KOPT-K1 (cell line): Measurements from ENCODE around the gene ZNF605.
"Not testable (repeated sequence)": the region's sequence is repeated elsewhere in the genome, so short reads cannot be mapped to it uniquely, and the experiment has no call there.

Source experiments
- H3K27ac ChIP-seq: fragments of 200-600 bp; sonication (generic); 2 replicates; pipeline ENCODE4 v1.5.1; 2016; ENCODE audit warnings: antibody characterized with exemption, mild to moderate bottlenecking, low read depth, low read length; ENCODE audit not compliant: poor library complexity, severe bottlenecking
- H3K36me3 ChIP-seq: fragments of 200-600 bp; sonication (generic); 2 replicates; pipeline ENCODE4 v1.5.1; 2017; ENCODE audit warnings: antibody characterized with exemption, mild to moderate bottlenecking, low read length, moderate library complexity; ENCODE audit not compliant: insufficient read depth
- H3K9me3 ChIP-seq: fragments of 200-600 bp; sonication (generic); 2 replicates; pipeline ENCODE4 v1.5.1; 2017; ENCODE audit warnings: antibody characterized with exemption, low read length, mild to moderate bottlenecking; ENCODE audit not compliant: insufficient read depth, poor library complexity, severe bottlenecking

Gene ZNF605

DNA sequence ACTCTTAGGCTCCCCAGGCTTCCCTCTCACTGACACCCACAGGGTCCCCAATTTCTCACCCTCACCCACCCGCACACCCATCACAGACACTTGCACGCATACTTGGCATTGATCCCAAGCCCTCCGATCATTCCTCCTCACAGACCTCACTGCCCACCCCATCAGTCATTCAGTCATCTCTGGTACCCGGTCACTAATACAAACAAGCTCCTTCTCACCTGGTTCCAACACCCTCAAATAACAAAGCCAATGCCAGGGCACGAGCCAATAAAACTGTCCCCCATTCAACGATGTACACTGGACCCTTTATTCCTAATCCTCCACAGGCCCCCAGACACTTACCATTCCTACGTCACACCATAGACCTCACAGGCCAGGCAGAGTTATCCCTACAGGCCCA, 2.3 kb downstream of the ZNF605 start:
- Histone ChIP-seq H3K9me3 (peaks cover 72% of the 10 kb centered on the region), H3K36me3 (peaks cover 35% of the 10 kb centered on the region), H3K27ac (no peak overlapping the region)

DNA sequence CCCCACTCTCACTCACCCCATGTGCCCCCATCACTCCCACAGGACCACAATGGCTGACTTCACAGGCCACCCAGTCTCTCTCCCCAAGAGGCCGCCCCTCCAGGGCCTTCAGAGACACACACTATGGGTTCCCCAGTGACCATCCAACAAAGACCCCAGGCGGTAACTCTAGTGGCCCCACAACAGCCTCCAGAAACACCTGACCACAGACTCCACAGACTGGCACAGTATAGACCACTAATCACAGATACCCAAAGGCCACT, 3.0 kb downstream of the ZNF605 start:
- Histone ChIP-seq H3K9me3 (peaks cover 72% of the 10 kb centered on the region), H3K36me3 (peaks cover 42% of the 10 kb centered on the region), H3K27ac (no peak overlapping the region)

DNA sequence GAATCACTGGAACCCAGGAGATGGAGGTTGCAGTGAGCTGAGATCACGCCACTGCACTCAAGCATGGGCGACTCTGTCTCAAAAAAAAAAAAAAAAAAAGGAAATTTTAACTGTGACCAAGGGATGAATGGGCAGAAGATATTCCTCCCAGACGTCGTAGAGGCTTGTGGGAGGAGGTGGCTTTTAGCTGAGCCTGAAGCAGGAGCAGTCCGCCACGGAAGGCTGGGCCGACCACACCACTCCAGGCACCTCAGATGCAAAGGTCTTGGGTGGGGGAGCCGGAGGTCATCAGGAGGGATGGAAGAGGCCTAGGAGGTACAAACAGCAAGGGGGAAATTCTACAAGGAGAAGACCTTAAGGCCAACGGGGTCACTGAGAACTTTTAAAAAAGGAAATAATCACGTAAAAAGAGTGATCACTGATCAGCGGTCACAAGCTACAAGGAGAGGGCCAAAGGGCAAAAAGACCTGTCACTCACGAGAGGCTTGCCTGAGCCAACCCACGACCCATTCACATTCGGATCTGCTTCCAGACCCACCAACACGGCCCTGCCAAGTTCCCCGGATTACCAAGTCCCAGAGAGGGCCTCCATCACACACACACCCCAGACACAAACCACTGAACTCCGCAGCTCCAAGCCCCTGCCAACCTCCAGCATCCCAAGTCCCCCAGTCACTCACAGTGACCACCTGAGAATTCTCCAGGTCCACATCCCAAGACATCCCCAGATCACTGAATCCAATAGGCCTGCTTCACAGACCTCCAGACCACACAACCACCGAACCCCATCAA, 3.5 kb downstream of the ZNF605 start:
- H3K9me3 ChIP-seq, result peaks cover 72% of the 10 kb centered on the region
- H3K36me3 ChIP-seq, result peaks cover 47% of the 10 kb centered on the region
- no peak overlapping the region for H3K27ac ChIP-seq

DNA sequence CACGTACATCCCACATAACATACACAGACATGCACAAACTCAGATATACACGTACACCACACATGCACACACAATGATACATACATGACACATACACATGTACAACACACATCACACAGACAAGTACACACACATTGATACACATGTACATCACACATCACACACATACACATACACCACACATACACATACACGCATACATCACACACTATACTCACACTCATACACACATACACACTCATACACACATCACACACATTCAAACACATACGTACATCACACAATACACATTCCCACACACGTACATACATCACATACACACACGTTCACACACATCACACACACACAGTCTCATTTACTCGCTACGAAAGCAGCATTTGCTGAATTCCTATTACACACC, 4.5 kb downstream of the ZNF605 start:
- Histone ChIP-seq H3K27ac (no peak overlapping the region), H3K9me3 (peaks cover 75% of the 10 kb centered on the region), H3K36me3 (peaks cover 51% of the 10 kb centered on the region)

DNA sequence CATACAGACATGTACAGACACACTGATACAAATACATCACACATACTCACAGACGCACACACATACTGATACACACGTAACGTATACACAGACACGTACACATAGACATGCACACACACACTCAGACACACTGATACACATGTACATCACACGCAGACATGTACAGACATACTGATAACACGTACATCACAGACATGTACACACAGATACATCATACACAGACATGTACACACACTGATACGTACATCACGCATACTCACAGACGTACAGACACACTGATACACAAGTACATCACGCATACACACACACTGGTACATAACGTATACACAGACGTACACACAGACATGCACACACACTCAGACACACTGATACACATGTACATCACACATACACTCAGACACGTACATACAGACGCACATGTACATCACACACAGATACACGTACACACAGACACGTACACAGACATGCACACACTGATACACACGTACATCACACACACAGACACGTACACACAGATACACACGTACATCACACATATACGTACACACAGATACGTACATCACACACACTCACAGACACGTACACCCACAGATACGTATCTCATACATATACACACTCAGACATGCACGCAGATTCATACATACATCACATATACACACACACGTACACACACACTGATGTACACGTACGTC, 5.1 kb downstream of the ZNF605 start:
- Histone ChIP-seq H3K27ac (no peak overlapping the region), H3K36me3 (peaks cover 58% of the 10 kb centered on the region), H3K9me3 (peaks cover 82% of the 10 kb centered on the region)

DNA sequence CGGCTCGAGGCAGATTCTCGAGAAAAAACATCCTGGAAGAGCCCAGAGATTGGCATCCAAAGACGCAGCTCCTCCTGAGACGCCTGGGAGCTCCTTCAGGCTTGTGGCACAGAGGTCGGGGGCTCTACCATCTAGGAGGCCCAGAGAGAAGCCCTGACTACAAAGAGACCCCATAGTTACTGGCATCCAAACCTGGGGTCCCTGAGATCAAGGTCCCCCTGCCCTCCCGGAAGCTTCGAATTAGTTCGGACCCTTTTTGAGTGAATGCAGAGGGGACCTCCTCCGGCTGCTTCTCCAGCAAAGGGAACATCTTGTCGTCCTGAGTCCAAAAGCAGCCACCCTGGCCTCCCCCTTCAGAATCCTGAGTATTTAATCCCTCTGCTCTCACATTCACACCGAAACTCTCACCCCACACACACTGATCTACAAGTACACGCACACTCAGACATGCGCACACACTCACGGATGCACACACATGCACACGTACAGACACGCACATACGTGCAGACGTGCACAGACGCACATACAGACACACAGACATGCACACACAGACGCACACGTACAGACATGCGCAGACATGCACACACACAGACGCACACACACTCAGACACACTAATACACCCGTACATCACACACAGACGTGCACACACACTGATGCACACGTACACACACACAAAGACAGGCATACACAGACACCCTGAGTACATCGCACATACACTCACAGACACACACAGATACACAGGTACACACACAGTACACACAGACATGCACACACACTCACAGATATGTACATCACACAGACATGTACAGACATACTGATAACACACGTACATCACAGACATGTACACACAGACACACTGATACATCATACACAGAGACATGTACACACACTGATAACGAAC, 5.9 kb downstream of the ZNF605 start:
- H3K9me3 ChIP-seq, result peaks cover 90% of the 10 kb centered on the region
- H3K36me3 ChIP-seq, result peaks cover 66% of the 10 kb centered on the region
- H3K27ac ChIP-seq, result no peak overlapping the region

DNA sequence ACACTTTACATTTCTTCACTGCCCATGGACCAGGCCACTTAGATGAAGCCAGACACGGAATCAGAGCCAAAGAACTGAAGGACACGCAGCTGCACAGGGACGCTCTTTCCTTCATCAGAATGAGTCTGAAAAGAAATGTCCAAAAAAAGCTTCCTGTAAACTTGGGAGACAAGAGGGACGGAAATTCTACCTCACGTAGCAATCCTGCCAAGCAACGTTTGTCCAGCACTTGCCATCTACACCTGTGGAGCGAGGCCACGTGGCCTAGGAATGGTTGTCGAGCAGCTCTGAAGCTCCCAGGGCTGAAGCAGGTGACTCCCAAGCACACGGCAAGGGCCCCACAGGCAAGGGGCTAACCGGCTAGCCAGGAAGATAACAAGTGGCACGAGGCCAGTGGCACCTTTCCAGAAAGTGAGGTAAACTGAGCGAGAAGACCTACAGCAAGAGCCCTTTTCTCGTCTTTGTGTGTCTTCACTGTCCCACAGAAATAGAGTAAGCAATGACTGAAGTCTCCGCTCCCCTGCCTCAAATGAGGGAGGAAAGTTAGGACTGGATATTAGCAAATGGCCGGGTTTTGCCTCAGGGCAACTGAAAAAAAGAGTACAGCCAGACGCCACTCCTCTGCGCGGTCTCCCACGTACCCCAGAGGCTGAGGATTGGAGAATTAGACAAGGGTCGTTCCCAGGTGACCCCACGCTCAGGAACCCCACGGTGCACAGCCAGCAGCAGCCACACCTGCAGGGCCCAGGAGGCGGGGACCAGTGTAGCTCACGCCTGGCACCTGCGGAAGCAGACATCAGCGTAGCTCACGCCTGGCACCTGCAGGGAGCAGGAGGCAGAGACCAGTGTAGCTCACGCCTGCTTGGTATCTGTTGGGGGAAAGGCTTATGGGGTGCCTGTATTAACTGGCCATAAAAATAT, 7.7 kb downstream of the ZNF605 start:
- peaks cover 99% of the 10 kb centered on the region for H3K9me3 ChIP-seq

DNA sequence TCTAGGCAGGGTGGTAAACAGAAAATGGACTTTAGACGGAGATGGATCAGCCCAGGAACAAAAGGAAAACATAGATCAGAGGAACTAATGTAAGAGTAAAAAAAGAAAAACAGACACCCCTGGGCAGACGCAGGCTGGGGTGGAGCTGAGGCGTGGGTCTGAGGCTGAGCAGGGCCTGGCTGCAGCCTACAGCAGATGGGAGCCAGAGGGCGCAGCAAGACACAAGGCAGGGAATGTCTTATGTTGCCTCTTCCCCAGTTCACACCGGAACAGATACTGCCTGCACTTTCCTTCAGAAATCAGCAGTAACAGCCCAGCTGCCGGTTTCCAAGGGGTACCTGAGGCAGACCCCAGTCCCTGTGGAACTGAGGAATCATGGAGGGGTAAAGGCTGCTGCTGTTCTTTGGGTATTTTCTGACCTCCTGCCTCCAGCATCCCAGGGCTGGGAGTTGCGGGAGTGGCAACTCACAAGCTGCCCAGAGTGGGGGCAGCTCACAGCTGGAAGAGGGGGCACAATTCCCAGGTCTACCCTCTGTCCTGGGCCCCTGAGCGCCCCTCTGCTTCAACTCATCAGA, 9.8 kb downstream of the ZNF605 start:
- H3K27ac ChIP-seq, result no peak overlapping the region

More for the DNA sequence above, 7.7 kb downstream of the ZNF605 start:
- H3K36me3 ChIP-seq, result peaks cover 83% of the 10 kb centered on the region
- no peak overlapping the region for H3K27ac ChIP-seq

DNA sequence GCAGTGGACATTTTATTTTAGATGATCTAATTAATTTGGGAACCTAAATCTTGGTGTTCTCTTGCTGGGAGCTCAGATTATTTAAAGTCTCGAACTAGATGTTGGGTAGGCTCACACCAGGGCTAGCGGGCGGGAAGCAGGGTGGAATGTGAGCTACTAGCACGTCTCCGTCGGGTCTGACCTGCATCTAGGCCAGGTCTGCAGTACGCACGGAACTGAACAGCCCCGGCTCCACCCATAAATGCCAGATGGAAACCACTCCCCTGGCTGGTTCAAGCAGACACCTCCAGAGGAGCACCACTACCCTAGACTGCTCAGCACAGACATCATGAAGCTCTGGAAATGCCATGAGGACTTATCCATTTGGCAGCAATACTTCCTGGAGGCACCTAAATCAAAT, 10.3 kb downstream of the ZNF605 start:
- peaks cover 93% of the 10 kb centered on the region for H3K36me3 ChIP-seq
- peaks cover 99% of the 10 kb centered on the region for H3K9me3 ChIP-seq
- no peak overlapping the region for H3K27ac ChIP-seq

More for the DNA sequence above, 9.8 kb downstream of the ZNF605 start:
- Histone ChIP-seq H3K36me3 (peaks cover 92% of the 10 kb centered on the region), H3K9me3 (peaks cover 99% of the 10 kb centered on the region)

DNA sequence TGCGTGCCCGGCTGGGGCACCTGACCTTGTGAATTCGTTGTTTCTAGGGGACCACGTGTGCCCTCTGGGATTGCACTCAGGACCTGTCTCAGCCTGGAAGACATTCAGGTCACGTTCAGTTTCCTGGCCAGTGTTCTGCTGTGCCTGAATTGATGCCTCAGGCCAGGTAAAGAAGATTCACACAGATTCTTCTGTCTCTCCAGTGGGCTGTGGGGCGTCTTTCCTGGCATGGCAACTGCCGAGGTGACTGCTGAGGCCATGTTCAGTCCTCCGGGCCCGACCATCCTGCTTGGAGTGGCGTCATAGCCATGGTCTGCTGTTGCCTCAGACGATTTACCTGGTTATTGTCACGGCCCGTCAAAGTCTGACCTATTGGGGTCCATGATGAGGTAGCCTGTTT, 13.5 kb downstream of the ZNF605 start:
- Histone ChIP-seq H3K9me3 (peaks cover 91% of the 10 kb centered on the region), H3K27ac (no peak overlapping the region), H3K36me3 (peaks cover 74% of the 10 kb centered on the region)

DNA sequence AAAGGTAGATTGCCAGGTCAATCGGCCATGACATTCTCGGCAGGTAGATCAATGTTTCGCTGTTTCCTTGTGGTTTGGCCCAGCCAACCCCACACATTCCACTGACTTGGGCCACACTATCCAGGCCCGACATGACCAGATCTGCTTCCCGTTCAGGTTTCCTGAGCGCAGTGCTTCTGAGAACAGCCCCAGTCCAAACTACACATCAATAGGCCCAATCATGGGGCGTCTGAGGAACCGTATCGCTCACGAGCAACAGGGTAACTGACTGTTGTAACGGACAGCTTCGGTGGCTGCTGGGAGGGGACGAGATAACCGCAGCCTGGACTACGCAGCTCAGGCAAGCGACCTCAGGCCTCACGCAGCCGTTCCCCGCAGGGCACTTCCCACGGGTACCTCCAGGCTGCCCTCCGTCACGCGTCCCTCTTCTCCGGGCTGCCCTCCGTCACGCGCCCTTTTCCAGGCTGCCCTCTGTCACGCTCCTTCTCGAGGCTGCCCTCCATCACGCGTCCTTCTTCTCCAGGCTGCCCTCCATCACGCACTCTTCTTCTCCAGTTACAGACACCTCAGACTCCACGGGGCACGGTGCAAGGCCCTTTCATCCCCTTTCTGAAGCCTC, 14.7 kb downstream of the ZNF605 start:
- no peak overlapping the region for H3K27ac ChIP-seq
- peaks cover 68% of the 10 kb centered on the region for H3K36me3 ChIP-seq
- peaks cover 91% of the 10 kb centered on the region for H3K9me3 ChIP-seq

DNA sequence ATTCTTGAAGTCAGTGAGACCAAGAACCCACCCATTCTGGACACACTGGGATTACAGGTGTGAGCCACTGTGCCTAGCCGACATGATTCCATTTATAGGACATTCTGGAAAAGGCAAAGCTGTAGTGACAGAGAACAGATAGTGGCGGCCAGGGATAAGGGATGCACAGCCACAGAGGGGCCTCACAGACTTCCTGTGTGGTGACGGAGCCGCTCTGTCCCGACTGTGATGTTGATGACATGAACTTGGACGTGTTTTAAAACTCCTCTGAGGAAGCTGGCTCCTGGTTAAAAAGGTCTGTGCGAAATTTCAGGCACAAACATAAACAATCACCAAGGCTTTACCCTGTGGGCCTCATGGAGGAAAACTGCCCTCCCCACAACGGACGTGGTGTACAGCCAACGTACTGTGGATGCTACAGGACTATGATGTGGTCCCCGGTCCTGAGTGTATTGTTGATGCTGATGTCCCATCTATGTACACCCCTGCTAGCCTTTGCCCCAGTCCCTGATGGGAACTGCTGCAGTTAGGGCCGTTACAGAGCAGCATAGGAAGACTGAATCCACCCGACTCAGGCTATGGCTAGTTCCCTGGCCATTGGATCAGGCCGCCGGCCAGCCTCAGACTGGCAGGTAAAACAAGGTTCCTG, 15.9 kb downstream of the ZNF605 start:
- H3K36me3 ChIP-seq, result peaks cover 55% of the 10 kb centered on the region
- H3K9me3 ChIP-seq, result peaks cover 89% of the 10 kb centered on the region
- H3K27ac ChIP-seq, result no peak overlapping the region

DNA sequence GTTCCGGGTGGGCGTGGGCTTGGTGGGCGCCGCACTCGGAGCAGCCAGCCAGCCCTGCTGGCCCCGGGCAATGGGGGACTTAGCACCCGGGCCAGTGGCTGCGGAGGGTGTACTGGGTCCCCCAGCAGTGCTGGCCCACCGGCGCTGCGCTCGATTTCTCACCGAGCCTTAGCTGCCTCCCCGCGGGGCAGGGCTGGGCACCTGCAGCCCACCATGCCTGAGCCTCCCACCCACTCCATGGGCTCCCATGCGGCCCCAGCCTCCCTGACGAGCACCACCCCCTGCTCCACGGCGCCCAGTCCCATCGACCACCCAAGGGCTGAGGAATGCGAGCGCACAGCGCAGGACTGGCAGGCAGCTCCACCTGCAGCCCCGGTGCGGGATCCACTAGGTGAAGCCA, 17.3 kb downstream of the ZNF605 start:
- H3K36me3 ChIP-seq, result peaks cover 41% of the 10 kb centered on the region
- H3K27ac ChIP-seq, result not testable (repeated sequence)
- H3K9me3 ChIP-seq, result peaks cover 89% of the 10 kb centered on the region
